Lower leg skin (tissue), 4 donors: ENCODE measurements around the gene WIPI1. TPM values are rescaled to one million over a fixed set of nuclear protein-coding genes. Genes with fewer than 3 reads are reported as not detected.

Source experiments
- DNase-seq, 2 donors: peaks; one replicate each; pipeline ENCODE4 v3.0.0-alpha.2; 2019; ENCODE audit warnings: low spot score in 2 of 2
- H3K4me3 ChIP-seq: fragments of 200-600 bp; sonication (generic); 2 replicates; pipeline ENCODE4 v1.5.1; 2017; ENCODE audit warnings: mild to moderate bottlenecking, low read depth; ENCODE audit not compliant: poor library complexity, severe bottlenecking
- CTCF ChIP-seq, 3 donors: fragments of 450-650 bp; IDR thresholded peaks; one replicate each; pipeline ENCODE4 v1.5.1; 2016; ENCODE audit warnings: antibody characterized with exemption in 3 of 3, mild to moderate bottlenecking in 3 of 3, moderate library complexity in 2 of 3
- POLR2A ChIP-seq, 2 donors: fragments of 450-650 bp; IDR thresholded peaks; one replicate each; pipeline ENCODE4 v1.6.1; 2016 to 2017; ENCODE audit warnings: antibody characterized with exemption in 2 of 2, mild to moderate bottlenecking in 1 of 2, moderate library complexity in 1 of 2
- WGBS, 2 donors: methylation state at CpG; one replicate each; pipeline ENCODE4 v1.1.5; 2018; 5-methylcytosine and 5-hydroxymethylcytosine counted together
- intact Hi-C: fragments of 100-400 bp; cut with DNase I; formaldehyde crosslinking; loops from one replicate; pipeline ENCODE4 v1.15.0; 2023; ENCODE audit warnings: low total_unique reads
- total RNA-seq, 4 donors: library from RNA; depleted of rRNA; stranded (reverse); fragments of >200 nt; gene quantifications; one replicate each; pipeline ENCODE4 v1.1.0, GENCODE V29; 2016

The WIPI1 gene
- total RNA-seq, 4 donors from 2014 or later, result 21.7 to 64.3 (median 38.2) TPM

GRCh38 chr17:68482576-68483041, 25.3 kb upstream of the WIPI1 start:
- WGBS, 2 donors, result 67 to 73% methylated on average over 4 of the region's 4 CpGs
- TF ChIP-seq POLR2A (IDR thresholded peaks at IDR 0.05) (no peak), CTCF (IDR thresholded peaks at IDR 0.05) (no peak)
- no peak for DNase-seq

DNA sequence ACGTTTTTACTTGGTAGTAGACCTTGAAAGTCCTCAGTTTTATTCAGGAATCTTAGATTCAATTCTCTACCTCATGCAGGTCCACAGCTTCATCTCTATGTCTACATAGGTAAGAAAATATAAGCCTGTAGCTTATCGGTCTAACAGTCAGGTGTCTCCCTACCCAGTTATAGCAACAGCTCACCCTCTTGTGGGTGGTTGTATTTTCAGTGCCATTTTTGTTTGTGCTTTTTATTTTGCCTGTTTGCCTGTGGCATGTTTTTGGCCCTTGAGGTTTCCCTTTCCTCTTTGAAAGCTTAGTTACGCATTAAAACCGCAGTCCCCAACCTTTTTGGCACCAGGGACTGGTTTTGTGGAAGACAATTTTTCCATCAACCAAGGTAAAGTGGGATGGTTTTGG, 23.6 kb upstream of the WIPI1 start:
- intact Hi-C loops, result no loop called here
- no peak overlapping the region for H3K4me3 ChIP-seq

More at GRCh38 chr17:68482576-68483041, 25.3 kb upstream of the WIPI1 start:
- intact Hi-C loops, result no loop called here
- no peak overlapping the region for H3K4me3 ChIP-seq

GRCh38 chr17:68470961-68471360, 13.7 kb upstream of the WIPI1 start:
- intact Hi-C loops, result no loop called here
- TF ChIP-seq POLR2A (IDR thresholded peaks at IDR 0.05) (no peak), CTCF (IDR thresholded peaks at IDR 0.05) (no peak)
- 91 to 93% methylated on average over 1 of the region's 1 CpG for WGBS, 2 donors
- H3K4me3 ChIP-seq, result no peak overlapping the region
- no peak for DNase-seq

More for the DNA sequence above, 23.6 kb upstream of the WIPI1 start:
- no peak for DNase-seq
- 76 to 85% methylated on average over 4 of the region's 4 CpGs for WGBS, 2 donors
- TF ChIP-seq POLR2A (IDR thresholded peaks at IDR 0.05), result no peak
- no peak for TF ChIP-seq CTCF (IDR thresholded peaks at IDR 0.05)

DNA sequence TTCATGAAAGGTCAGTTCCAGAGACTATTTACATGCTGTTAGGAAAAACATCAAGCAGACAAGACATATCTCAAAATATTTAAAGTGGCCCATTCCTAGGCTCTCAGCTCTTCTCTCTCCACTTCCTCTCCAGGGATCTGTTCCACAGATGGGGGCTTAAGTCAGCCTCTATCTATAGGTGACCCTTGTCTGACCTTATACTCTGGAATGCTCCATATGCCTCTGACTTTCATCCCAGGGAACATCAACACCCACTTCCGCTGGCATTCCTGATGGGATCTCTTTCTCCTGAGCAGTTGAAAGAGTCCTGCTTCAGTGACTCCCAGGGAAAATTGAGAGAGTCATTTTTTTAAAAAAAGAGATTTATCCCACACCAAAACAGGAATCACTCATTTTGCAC, 11.5 kb upstream of the WIPI1 start:
- intact Hi-C loops, result loop anchor here (10.0 kb wide), 3 partner anchors 204 to 504 kb away; no protein-coding TSS in a partner anchor
- DNase-seq, result no peak
- no peak overlapping the region for H3K4me3 ChIP-seq
- WGBS, 2 donors, result 86 to 92% methylated on average over 1 of the region's 1 CpG
- no peak for TF ChIP-seq CTCF (IDR thresholded peaks at IDR 0.05)
- TF ChIP-seq POLR2A (IDR thresholded peaks at IDR 0.05), result no peak

DNA sequence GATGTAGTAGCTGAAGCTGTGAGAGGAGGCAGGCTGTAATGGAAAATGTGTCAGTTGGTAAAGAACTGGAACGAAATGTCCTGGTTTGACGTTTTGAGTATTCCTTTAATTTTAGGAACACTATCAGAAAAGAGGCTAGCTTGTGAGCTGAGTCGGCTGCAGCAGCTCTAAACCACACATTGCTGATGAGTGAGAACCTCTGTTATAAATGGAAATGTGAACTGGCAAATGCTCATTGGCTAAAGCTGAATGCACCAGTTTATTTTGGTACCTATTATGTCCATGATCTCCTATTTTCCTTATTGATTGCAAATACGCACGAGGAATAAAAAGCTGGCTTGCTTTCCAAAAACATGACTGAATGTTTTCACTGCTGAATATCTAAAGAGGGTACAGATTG, 11.0 kb upstream of the WIPI1 start:
- 58 to 64% methylated on average over 5 of the region's 5 CpGs for WGBS, 2 donors
- intact Hi-C loops, result loop anchor here (10.0 kb wide), 3 partner anchors 204 to 504 kb away; no protein-coding TSS in a partner anchor
- no peak overlapping the region for H3K4me3 ChIP-seq
- no peak for DNase-seq
- TF ChIP-seq CTCF (IDR thresholded peaks at IDR 0.05), result no peak
- TF ChIP-seq POLR2A (IDR thresholded peaks at IDR 0.05), result no peak
